NCI-H526 (cell line): ENCODE data around the gene PDIA6.
A peak's percentile ranks its signal among the peaks of the same experiment; 100 is the strongest.

Experiments
- DNase-seq, 2 experiments: peaks; one replicate each; lab custom pipeline; 2025; lab: John Stamatoyannopoulos, UW

The PDIA6 gene

DNA sequence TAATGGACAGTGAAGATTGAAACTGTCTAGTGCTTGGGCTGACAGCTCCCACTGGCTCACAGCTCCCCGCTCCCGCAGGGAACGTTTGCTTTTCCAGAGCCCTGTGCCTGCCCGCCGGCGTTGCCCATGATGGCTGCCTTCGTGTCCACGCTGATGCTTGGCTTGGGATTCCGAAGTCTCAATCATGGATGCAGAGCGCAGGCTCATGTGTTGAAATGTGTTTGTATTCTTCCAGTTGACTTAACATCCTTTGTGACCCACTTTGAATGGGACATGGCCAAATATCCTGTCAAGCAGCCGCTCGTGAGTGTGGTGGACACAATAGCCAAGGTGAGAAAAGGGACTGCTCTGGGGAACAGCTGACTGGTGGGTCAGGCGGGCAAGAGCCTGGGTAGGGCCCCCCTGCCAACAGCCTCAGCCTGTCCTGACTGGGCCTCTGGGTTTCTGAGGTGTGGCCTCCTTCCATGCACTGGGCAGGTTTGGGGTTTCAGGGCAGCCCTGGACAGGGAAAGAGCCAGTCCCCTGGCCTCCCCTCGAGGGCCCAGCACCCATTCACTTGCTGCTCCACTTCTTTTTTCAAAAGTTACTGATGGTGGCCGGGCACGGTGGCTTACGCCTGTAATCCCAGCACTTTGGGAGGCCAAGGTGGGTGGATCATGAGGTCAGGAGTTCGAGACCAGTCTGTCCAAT is 48.3 kb downstream of the PDIA6 start:
- no peak for DNase-seq

DNA sequence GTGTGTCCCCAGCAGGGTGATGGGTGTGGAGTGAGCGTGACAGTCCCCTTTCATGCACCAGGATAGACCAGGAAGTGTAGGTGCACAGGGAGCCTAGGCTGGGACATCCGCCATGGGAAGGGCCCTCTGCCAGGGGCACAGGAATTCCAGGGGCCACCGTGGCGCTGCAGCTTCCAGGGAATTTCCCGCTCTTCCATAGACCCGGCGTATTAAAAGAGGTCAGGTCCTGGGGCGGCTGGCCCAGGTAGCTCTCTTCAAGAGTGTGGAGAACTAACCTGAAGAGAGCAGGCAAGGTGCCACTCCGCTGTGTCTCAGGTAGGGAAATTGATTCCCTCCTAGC is 49.2 kb downstream of the PDIA6 start:
- no peak for DNase-seq

DNA sequence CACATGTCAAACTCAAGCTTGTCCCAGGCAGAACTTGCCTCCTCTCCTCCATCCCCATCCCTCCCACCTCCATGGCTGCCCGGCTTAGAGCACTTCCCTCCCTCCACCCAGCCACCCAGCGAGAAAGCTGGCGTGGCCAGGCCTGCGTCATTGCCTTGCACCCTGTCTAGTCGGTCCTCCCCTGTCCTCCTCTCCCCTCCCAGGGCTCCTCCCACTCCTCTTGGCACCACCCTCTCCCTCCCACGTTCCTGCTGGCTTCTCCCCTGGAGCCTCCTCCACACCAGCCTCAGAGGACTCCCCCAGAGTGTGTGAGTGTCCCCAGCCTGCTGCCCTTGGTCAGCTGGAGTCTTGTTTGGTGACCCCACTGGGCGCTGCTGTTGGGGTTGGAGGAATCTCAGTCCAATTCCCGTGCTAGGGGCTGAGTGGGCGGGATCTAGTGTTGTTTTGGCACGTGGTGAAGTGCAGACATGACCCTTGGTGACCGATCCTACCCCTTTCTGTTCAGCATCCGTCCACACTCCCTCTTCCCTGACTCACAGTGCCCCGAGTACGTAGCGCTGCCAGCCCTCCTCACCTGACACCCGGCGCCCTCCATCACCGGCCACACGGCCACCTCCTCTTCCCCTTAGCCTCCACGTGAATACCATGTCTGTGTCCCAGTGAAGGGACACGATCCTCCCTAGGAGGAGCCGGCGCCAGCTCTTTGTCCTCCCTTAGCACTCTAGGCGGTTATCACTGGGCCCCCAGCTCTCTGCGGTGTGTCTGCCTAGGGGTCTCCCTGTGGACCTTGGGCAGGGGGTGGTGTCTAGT is 49.7 kb downstream of the PDIA6 start:
- no peak for DNase-seq

DNA sequence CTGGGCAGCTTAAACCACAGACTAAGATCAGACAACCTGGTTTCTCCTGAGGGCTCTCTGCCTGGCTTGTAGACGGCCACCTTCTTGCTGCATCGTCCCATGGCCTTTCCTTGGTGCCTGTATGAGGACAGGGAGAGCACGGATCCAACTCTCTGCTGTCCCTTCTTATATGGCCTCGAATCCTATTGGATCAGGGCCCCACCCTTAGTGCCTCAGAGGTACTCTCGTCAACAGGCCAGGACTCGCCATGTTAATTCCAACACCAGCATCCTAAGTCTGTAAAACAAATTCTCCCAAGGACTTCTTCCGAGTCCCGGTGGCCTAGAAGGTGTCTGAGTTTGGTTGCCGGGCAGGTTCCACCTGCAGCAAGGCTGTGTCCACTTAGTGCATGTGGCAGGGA is 51.0 kb downstream of the PDIA6 start:
- no peak for DNase-seq

- no peak for DNase-seq
These were observed 51.6 kb downstream of the PDIA6 start for GRCh38 chr2:10760794-10761504.

DNA sequence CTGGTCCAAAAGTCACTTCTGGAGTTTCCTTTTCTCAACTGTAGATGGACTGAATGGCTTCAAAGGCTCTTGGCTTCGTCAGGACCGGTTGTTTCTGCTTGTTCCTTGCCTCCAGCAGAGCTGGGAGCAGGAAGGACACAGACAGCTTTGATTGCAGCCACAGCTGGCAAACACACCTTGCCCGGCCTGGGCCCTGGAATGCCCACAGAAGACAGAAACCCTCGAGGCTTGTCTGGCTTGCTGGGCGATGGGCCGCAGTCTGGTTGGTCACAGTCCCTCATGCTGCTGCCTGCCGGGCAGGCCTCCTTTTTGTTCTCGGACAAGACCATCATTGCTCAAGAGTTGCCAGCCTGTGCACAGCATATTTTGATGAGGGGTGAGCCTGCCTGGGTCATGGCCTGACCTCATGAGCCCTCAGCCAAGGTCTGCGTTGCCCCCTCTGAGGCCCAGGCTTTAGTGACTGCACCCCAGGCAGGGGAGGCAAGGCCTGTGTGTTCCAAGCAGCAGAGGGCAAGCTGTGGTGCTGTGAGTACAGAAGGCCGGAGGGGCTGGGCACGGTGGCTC is 53.4 kb downstream of the PDIA6 start:
- no peak for DNase-seq

DNA sequence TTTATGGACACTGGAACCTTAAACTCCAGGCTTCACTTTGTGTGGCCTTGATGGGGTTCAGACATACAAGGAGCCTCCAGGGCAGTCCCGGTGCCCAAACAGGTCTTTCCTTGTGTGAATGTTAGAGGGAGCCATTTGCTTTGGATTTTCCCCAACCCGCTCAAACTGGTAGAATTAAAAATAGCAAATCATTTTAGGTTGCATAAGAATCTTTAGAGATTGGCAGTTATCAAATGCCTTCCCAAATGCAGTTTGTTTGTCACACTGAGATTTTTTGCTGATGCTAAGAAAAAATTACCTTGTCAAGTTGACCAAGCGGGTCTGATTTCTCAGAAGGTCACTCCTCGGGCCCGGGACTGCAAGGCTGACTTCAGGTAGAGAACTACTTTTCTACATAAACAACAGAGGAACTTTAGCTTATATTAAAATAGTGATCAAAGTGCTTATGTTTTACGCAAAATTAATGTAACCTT is 54.7 kb downstream of the PDIA6 start:
- peak in 1 of 2 experiments; percentile 37 for DNase-seq

DNA sequence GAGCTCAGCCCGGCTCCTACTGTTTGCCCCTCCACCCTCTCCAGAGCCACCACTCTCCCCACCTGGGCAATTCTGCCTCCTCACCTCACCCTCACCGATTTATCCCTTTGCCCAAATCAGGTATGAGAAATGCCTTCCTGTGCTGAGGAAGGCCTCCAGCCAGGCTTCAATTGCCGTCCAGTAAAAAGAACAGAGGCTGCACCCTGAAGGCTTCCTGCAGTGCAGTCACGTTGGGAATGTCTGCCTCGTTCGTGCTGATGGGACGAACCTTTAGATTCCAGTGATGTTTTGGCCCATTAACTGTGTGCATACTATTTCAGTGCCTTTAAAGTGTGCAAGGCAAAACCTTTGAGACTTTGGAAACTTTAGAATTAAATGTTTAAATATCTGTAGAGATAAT is 57.0 kb downstream of the PDIA6 start:
- DNase-seq, result no peak

- no peak for DNase-seq
These were observed 58.7 kb downstream of the PDIA6 start for GRCh38 chr2:10753876-10754275.

DNA sequence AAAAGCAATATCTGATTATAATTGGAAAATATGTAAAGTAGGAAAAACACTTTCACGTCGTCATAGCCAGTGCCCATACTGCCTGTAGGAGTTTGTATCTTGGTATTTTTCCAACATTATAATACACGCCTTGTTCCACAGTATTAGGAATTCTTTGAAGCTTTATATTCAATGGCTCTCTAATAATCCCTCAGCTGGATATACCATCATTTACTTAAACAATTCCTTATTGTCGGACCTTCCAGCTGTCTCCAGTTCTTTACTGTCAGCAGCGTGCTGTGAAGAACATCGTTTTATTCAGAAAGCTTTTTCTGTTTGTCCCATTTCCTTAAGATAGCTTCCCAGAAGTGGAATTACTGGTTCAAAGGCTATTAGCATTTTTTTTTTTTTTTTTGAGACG is 59.4 kb downstream of the PDIA6 start:
- DNase-seq, result no peak

GRCh38 chr2:10752236-10752635 is 60.3 kb downstream of the PDIA6 start:
- DNase-seq, result peak in 1 of 2 experiments; percentile 43

GRCh38 chr2:10750610-10751009 is 62.0 kb downstream of the PDIA6 start:
- no peak for DNase-seq

DNA sequence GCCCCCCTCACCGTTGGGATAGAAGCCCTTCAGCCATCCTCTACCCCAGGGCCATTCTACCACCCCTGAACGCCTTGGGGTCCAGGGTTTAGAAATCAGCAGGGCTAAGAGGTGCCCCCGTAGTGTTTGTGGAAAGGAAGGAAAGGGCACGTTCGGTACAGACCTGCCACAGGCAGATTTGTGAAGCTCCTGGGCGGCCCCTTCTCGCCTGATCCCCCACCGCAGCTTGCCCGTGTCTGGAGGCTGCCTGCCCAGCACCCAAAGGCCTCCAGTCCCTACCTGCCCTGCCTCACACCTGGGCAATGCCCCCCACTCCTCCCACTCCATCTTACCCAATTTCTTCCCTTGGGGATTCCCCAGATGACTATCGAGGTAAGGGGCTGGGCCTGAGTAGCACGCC is 69.9 kb downstream of the PDIA6 start:
- no peak for DNase-seq

DNA sequence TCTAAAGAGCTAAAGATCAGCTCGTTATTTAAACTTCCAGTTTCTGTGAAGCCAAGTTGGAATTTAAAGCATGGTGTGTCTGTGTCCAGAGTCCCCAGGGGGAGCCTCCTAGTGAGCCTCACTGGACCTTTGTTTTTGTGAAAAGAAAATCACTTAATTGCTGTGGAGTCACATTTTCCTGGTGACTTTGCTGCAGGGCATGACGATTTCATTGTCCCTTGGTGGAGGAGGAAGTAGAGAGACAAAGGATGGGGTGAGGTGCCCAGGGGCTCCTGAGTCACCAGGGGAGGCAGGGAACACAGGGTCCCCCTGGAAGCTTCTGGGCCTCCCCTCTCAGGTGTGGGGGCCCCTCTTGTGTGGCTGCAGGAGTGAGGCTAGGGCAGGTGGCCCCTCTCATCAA is 71.4 kb downstream of the PDIA6 start:
- no peak for DNase-seq

GRCh38 chr2:10740226-10740625 is 72.4 kb downstream of the PDIA6 start:
- no peak for DNase-seq

DNA sequence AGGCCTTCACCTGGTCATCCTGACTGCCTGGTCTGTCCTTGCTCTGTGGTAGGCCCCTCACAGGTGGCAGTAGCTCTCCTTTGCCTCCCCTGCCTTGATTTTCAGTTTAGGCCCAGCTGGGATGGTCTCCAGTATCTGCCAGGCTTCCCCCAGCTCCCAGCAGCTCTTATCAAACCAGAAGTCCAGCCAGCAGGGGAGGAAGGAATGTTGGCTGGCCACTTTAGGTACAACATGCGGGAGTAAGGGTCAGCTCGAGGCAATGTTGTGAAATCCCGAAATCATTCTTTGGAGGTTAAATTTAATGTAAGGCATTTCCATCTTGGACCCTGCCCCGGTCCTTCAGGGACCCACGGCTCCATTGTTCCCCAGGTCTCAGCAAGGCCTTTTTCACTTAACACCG is 74.4 kb downstream of the PDIA6 start:
- no peak for DNase-seq

DNA sequence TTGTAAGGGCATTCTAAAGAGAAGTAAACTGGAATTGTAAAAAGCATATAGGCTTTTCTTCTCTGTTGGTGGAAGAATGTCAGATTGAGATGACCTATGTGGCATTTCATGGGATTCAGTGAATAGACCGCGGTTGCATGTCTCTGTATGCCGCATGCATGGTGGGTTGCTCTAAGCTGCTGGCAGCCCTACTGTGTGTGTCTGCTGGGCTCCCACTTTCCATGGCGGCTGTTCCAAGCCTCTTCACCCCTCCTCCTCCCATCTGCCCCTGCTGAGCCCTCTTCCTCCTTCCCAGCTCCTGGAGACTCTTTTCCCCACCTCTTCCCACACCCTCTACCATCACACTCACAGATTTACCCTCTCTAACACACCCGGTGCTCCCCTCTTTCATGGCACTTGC is 78.6 kb downstream of the PDIA6 start:
- no peak for DNase-seq

DNA sequence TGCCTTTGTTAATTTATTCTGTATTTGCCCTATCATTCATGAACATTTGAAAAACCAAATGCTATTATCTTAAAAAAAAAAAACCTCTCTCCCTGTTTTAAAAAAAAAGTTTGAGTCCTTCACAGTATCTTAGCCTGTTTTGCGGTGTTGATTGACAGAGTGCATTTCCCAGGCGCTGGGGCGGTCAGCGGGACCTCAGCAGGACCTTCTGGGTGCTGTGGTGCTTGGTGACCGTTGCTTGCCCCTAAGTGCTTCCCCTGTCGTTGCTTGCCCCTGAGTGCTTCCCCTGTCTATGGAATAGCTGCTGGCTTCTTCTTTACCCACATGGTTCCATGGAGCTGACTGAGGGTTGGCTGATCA is 79.0 kb downstream of the PDIA6 start:
- DNase-seq, result no peak
